Measurements from ENCODE around the gene ANTKMT. TPM values are rescaled to one million over a fixed set of nuclear protein-coding genes. Genes with fewer than 3 reads are reported as not detected.

The ANTKMT gene
- total and polyA plus RNA-seq, 2 donors (not counting 3 experiments of a cell fraction or from before 2014, with no cell fraction given), result 26.1 to 27.9 TPM

DNA sequence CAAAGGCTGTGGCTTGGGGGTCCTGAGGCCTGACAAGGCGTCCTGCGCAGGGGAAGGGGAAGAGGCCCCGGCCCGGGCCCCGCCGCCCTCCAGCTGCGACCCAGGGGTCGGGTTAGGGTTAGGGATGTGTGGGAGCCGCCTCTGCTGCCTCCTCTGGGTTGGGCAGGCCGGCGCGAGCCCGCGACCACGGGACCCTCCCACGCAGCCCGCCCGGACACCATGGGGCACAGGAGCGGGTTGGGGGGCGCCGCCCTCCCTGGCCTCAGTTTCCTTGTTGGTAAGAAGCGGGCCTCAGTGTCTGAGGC is 19.5 kb downstream of the ANTKMT start:
- Histone ChIP-seq H3K27ac (ENCODE audit: insufficient read depth, low read depth, low read length) (peak overlapping the region; percentile 27), H3K9me3 (replicated peaks; ENCODE audit: control insufficient read depth, insufficient read depth, low read length) (no peaks in the 10 kb centered on the region), H2AFZ (ENCODE audit: low read depth, low read length) (peak overlapping the region; percentile 78), H3K9me1 (replicated peaks; ENCODE audit: control insufficient read depth, extremely low read depth, insufficient read depth, low read length) (no peaks in the 10 kb centered on the region), H3K9ac (replicated peaks; ENCODE audit: extremely low read depth, insufficient read depth, low read length) (peak overlapping the region; percentile 76), H3K36me3 (ENCODE audit: control insufficient read depth in 2 of 2, extremely low read depth in 1 of 2, insufficient read depth in 2 of 2, low read length in 2 of 2) (peaks cover 3 to 21% of the 10 kb centered on the region in 2 experiments), H3K4me1 (ENCODE audit: control insufficient read depth, extremely low read depth, insufficient read depth, low read length) (peaks cover 10% of the 10 kb centered on the region), H4K20me1 (replicated peaks; ENCODE audit: control insufficient read depth, extremely low read depth, insufficient read depth, low read length) (no peaks in the 10 kb centered on the region), H3K4me2 (ENCODE audit: insufficient read depth, low read length) (peak overlapping the region; percentile 61), H3K4me3 (replicated peaks in 1 of 3; ENCODE audit: insufficient read depth in 1 of 3, low read depth in 1 of 3, low read length in 3 of 3) (peak overlapping the region; percentile 48 to 82 (median 70)), H3K79me2 (ENCODE audit: control insufficient read depth, insufficient read depth, low read length) (peaks cover 6% of the 10 kb centered on the region), H3K27me3 (ENCODE audit: control insufficient read depth in 2 of 2, insufficient read depth in 2 of 2, low read length in 2 of 2) (no peaks in the 10 kb centered on the region)
- intact Hi-C loops (cut with micrococcal nuclease), result loop anchor here (5.0 kb wide), 1 partner anchor 47 kb away; the partner anchor contains the start of genes CHTF18 and RPUSD1
- DNase-seq (ENCODE audit: low read depth, low spot score) (no peak), FAIRE-seq (no peak)
- ChIA-PET CTCF (interaction anchor here (0.8 to 1.5 kb wide), 3 partner anchors 21 to 48 kb away, joined by 4 to 7 read pairs (median 7); partner anchors contain the start of genes CHTF18, METRN and RPUSD1), POLR2A (no interaction called here)
- BruUV-seq (replicated peaks), result TSS peak; percentile 48
- dilution Hi-C loops (cut with MboI; ENCODE audit: extremely low pct_ligation_motif_present, low sequenced_read_pairs), result no loop called here
- TF ChIP-seq GATA2 (IDR thresholded peaks at IDR 0.05; ENCODE audit: insufficient read depth, insufficient read length, low read depth, low read length), result no peak
- TF ChIP-seq MAX (IDR thresholded peaks at IDR 0.05; ENCODE audit: insufficient read depth, insufficient read length), result no peak

GRCh38 chr16:740764-741505 is 20.0 kb downstream of the ANTKMT start, which contains the start of gene CIAO3:
CIAO3 (minus strand) TSS chr16:740997; CDS start chr16:740985, 12 bp downstream.
- ChIA-PET CTCF (interaction anchor here (0.8 to 1.7 kb wide), 4 partner anchors 21 to 48 kb away, joined by 4 to 7 read pairs (median 6); partner anchors contain the start of genes CHTF18, METRN and RPUSD1), POLR2A (no interaction called here)

More at GRCh38 chr16:740764-741505, 20.0 kb downstream of the ANTKMT start, which contains the start of gene CIAO3:
- DNase-seq (ENCODE audit: low read depth, low spot score) (peak; percentile 86), FAIRE-seq (peak; percentile 92)
- peak within 1 kb of the TSS; percentile 27 for H3K27ac ChIP-seq (ENCODE audit: insufficient read depth, low read depth, low read length)
- no peaks in the 10 kb centered on the region for H4K20me1 ChIP-seq (replicated peaks; ENCODE audit: control insufficient read depth, extremely low read depth, insufficient read depth, low read length)
- H2AFZ ChIP-seq (ENCODE audit: low read depth, low read length), result peak within 1 kb of the TSS; percentile 95
- peaks cover 10% of the 10 kb centered on the region for H3K4me1 ChIP-seq (ENCODE audit: control insufficient read depth, extremely low read depth, insufficient read depth, low read length)
- peaks cover 3 to 17% of the 10 kb centered on the region in 2 experiments for H3K36me3 ChIP-seq (ENCODE audit: control insufficient read depth in 2 of 2, extremely low read depth in 1 of 2, insufficient read depth in 2 of 2, low read length in 2 of 2)
- no TSS peak for BruUV-seq (replicated peaks)
- H3K9ac ChIP-seq (replicated peaks; ENCODE audit: extremely low read depth, insufficient read depth, low read length), result peak within 1 kb of the TSS; percentile 76
- no peaks in the 10 kb centered on the region for H3K27me3 ChIP-seq (ENCODE audit: control insufficient read depth in 2 of 2, insufficient read depth in 2 of 2, low read length in 2 of 2)
- no peaks in the 10 kb centered on the region for H3K9me3 ChIP-seq (replicated peaks; ENCODE audit: control insufficient read depth, insufficient read depth, low read length)
- dilution Hi-C loops (cut with MboI; ENCODE audit: extremely low pct_ligation_motif_present, low sequenced_read_pairs), result no loop called here
- H3K4me2 ChIP-seq (ENCODE audit: insufficient read depth, low read length), result peak within 1 kb of the TSS; percentile 64
- intact Hi-C loops (cut with micrococcal nuclease), result loop anchor here (1.0 to 5.0 kb wide), 2 partner anchors 29 to 46 kb away; partner anchors contain the start of genes CHTF18 and RPUSD1
- no peaks in the 10 kb centered on the region for H3K9me1 ChIP-seq (replicated peaks; ENCODE audit: control insufficient read depth, extremely low read depth, insufficient read depth, low read length)
- no peak for TF ChIP-seq JUN (IDR thresholded peaks at IDR 0.05; ENCODE audit: borderline replicate concordance, insufficient read depth, insufficient read length, low read depth)
- TF ChIP-seq GATA2 (IDR thresholded peaks at IDR 0.05; ENCODE audit: insufficient read depth, insufficient read length, low read depth, low read length), result no peak
- TF ChIP-seq, protein P1, sequence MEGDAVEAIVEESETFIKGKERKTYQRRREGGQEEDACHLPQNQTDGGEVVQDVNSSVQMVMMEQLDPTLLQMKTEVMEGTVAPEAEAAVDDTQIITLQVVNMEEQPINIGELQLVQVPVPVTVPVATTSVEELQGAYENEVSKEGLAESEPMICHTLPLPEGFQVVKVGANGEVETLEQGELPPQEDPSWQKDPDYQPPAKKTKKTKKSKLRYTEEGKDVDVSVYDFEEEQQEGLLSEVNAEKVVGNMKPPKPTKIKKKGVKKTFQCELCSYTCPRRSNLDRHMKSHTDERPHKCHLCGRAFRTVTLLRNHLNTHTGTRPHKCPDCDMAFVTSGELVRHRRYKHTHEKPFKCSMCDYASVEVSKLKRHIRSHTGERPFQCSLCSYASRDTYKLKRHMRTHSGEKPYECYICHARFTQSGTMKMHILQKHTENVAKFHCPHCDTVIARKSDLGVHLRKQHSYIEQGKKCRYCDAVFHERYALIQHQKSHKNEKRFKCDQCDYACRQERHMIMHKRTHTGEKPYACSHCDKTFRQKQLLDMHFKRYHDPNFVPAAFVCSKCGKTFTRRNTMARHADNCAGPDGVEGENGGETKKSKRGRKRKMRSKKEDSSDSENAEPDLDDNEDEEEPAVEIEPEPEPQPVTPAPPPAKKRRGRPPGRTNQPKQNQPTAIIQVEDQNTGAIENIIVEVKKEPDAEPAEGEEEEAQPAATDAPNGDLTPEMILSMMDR (IDR thresholded peaks at IDR 0.05; ENCODE audit: extremely low read depth in 1 of 2, insufficient read depth in 1 of 2, low read depth in 1 of 2, low read length in 2 of 2), result peak; percentile 89 to 93
- TF ChIP-seq POLR2AphosphoS5 (IDR thresholded peaks at IDR 0.05; ENCODE audit: insufficient read depth, low read depth, low read length), result peak; percentile 98
- peak; percentile 55 for TF ChIP-seq MAX (IDR thresholded peaks at IDR 0.05; ENCODE audit: insufficient read depth, insufficient read length)
- no peak for TF ChIP-seq MYC (IDR thresholded peaks at IDR 0.05; ENCODE audit: low read depth, low read length)
- no peak for TF ChIP-seq EZH2 (IDR thresholded peaks at IDR 0.05; ENCODE audit: borderline replicate concordance, low read depth, low read length, severe bottlenecking)
- no peak for TF ChIP-seq FOS (IDR thresholded peaks at IDR 0.05; ENCODE audit: borderline replicate concordance, insufficient read depth, low read length)
- peak; percentile 89 for TF ChIP-seq POLR2A (IDR thresholded peaks at IDR 0.05; ENCODE audit: low read depth, low read length)
- peak within 1 kb of the TSS; percentile 48 to 82 (median 70) for H3K4me3 ChIP-seq (replicated peaks in 1 of 3; ENCODE audit: insufficient read depth in 1 of 3, low read depth in 1 of 3, low read length in 3 of 3)
- peaks cover 6% of the 10 kb centered on the region for H3K79me2 ChIP-seq (ENCODE audit: control insufficient read depth, insufficient read depth, low read length)

All from endothelial cell of umbilical vein (primary cell).